Measurements from ENCODE around the gene MATN1.

GRCh38 chr1:30679201-30679975 lies 44.0 kb downstream of the MATN1 start:
- TF ChIP-seq CTCF (IDR thresholded peaks at IDR 0.05; ENCODE audit: low read length) (no peak), EZH2 (IDR thresholded peaks at IDR 0.05; ENCODE audit: borderline replicate concordance, low read length) (no peak)
